ENCODE measurements around the gene TRO. TPM values are rescaled to one million over a fixed set of nuclear protein-coding genes. Genes with fewer than 3 reads are reported as not detected.
A peak's percentile ranks its signal among the peaks of the same experiment; 100 is the strongest.

The TRO gene
- total RNA-seq: 0.78 and 1.3 TPM in 2 replicates

- H3K27me3 Mint-ChIP-seq (ENCODE audit: insufficient read depth): peaks cover 11% of the 10 kb centered on the region
- no peaks in the 10 kb centered on the region for H3K9me3 Mint-ChIP-seq
- H3K4me1 Mint-ChIP-seq (ENCODE audit: low read depth): peaks cover 17% of the 10 kb centered on the region
- intact Hi-C loops (cut with micrococcal nuclease): loop anchor here (2.0 kb wide), 1 partner anchor 80 kb away; the partner anchor contains the start of gene APEX2
- peak within 1 kb of the TSS; percentile 61 for H3K27ac Mint-ChIP-seq
- H3K36me3 Mint-ChIP-seq (ENCODE audit: low read depth): no peaks in the 10 kb centered on the region
- peak within 1 kb of the TSS; percentile 92 for H3K4me3 Mint-ChIP-seq
- no peak for DNase-seq (ENCODE audit: low spot score)
Observed at GRCh38 chrX:54920610-54921426, at the start of gene TRO. TSS of gene TRO (plus strand) at chrX:54920824. CDS start at chrX:54922247, 1,423 bp downstream.

GRCh38 chrX:54885740-54886139 is 34.9 kb upstream of the TRO start:
- no peak overlapping the region for H3K4me3 Mint-ChIP-seq
- no peaks in the 10 kb centered on the region for H3K4me1 Mint-ChIP-seq (ENCODE audit: low read depth)
- intact Hi-C loops (cut with micrococcal nuclease): no loop called here
- no peaks in the 10 kb centered on the region for H3K9me3 Mint-ChIP-seq
- no peaks in the 10 kb centered on the region for H3K36me3 Mint-ChIP-seq (ENCODE audit: low read depth)
- no peak for DNase-seq (ENCODE audit: low spot score)
- no peak overlapping the region for H3K27ac Mint-ChIP-seq
- H3K27me3 Mint-ChIP-seq (ENCODE audit: insufficient read depth): peaks cover 5% of the 10 kb centered on the region

GRCh38 chrX:54891573-54891972 is 29.1 kb upstream of the TRO start:
- Mint-ChIP-seq H3K27me3 (ENCODE audit: insufficient read depth) (peaks cover 5% of the 10 kb centered on the region), H3K36me3 (ENCODE audit: low read depth) (no peaks in the 10 kb centered on the region), H3K4me3 (no peak overlapping the region), H3K27ac (no peak overlapping the region), H3K4me1 (ENCODE audit: low read depth) (no peaks in the 10 kb centered on the region), H3K9me3 (no peaks in the 10 kb centered on the region)
- intact Hi-C loops (cut with micrococcal nuclease): loop anchor here (1.0 to 5.0 kb wide), 3 partner anchors 166 to 451 kb away; no protein-coding TSS in a partner anchor
- peak; percentile 2 for DNase-seq (ENCODE audit: low spot score)

- no peaks in the 10 kb centered on the region for H3K4me1 Mint-ChIP-seq (ENCODE audit: low read depth)
- DNase-seq (ENCODE audit: low spot score): no peak
- peaks cover 3% of the 10 kb centered on the region for H3K27me3 Mint-ChIP-seq (ENCODE audit: insufficient read depth)
- no peak overlapping the region for H3K4me3 Mint-ChIP-seq
- H3K9me3 Mint-ChIP-seq: no peaks in the 10 kb centered on the region
- no peaks in the 10 kb centered on the region for H3K36me3 Mint-ChIP-seq (ENCODE audit: low read depth)
- intact Hi-C loops (cut with micrococcal nuclease): loop anchor here (5.0 kb wide), 2 partner anchors 268 to 448 kb away; no protein-coding TSS in a partner anchor
- no peak overlapping the region for H3K27ac Mint-ChIP-seq
Observed at GRCh38 chrX:54894159-54894558, 26.5 kb upstream of the TRO start.

- intact Hi-C loops (cut with micrococcal nuclease): no loop called here
- H3K27me3 Mint-ChIP-seq (ENCODE audit: insufficient read depth): no peaks in the 10 kb centered on the region
- peaks cover 6% of the 10 kb centered on the region for H3K9me3 Mint-ChIP-seq
- H3K36me3 Mint-ChIP-seq (ENCODE audit: low read depth): no peaks in the 10 kb centered on the region
- H3K4me3 Mint-ChIP-seq: no peak overlapping the region
- no peak for DNase-seq (ENCODE audit: low spot score)
- H3K27ac Mint-ChIP-seq: no peak overlapping the region
- no peaks in the 10 kb centered on the region for H3K4me1 Mint-ChIP-seq (ENCODE audit: low read depth)
Observed at GRCh38 chrX:54909941-54910340, 10.7 kb upstream of the TRO start.

- peak overlapping the region; percentile 61 for H3K27ac Mint-ChIP-seq
- peaks cover 17% of the 10 kb centered on the region for H3K4me1 Mint-ChIP-seq (ENCODE audit: low read depth)
- H3K4me3 Mint-ChIP-seq: peak overlapping the region; percentile 92
- no peaks in the 10 kb centered on the region for H3K36me3 Mint-ChIP-seq (ENCODE audit: low read depth)
- intact Hi-C loops (cut with micrococcal nuclease): loop anchor here (2.0 kb wide), 1 partner anchor 79 kb away; the partner anchor contains the start of gene APEX2
- H3K27me3 Mint-ChIP-seq (ENCODE audit: insufficient read depth): peaks cover 11% of the 10 kb centered on the region
- no peaks in the 10 kb centered on the region for H3K9me3 Mint-ChIP-seq
- peak; percentile 11 for DNase-seq (ENCODE audit: low spot score)
Observed at GRCh38 chrX:54921427-54922021, 900 bp downstream of the TRO start.

GRCh38 chrX:54922547-54922946 is 1.9 kb downstream of the TRO start:
- Mint-ChIP-seq H3K27me3 (ENCODE audit: insufficient read depth) (peaks cover 7% of the 10 kb centered on the region), H3K4me3 (no peak overlapping the region), H3K27ac (no peak overlapping the region), H3K4me1 (ENCODE audit: low read depth) (peaks cover 17% of the 10 kb centered on the region), H3K9me3 (no peaks in the 10 kb centered on the region), H3K36me3 (ENCODE audit: low read depth) (no peaks in the 10 kb centered on the region)
- intact Hi-C loops (cut with micrococcal nuclease): no loop called here
- no peak for DNase-seq (ENCODE audit: low spot score)

- H3K4me1 Mint-ChIP-seq (ENCODE audit: low read depth): peaks cover 17% of the 10 kb centered on the region
- no peaks in the 10 kb centered on the region for H3K36me3 Mint-ChIP-seq (ENCODE audit: low read depth)
- peaks cover 7% of the 10 kb centered on the region for H3K27me3 Mint-ChIP-seq (ENCODE audit: insufficient read depth)
- intact Hi-C loops (cut with micrococcal nuclease): no loop called here
- H3K9me3 Mint-ChIP-seq: no peaks in the 10 kb centered on the region
- no peak overlapping the region for H3K27ac Mint-ChIP-seq
- no peak overlapping the region for H3K4me3 Mint-ChIP-seq
- no peak for DNase-seq (ENCODE audit: low spot score)
Observed at GRCh38 chrX:54923376-54923775, 2.8 kb downstream of the TRO start.

- no peak for DNase-seq (ENCODE audit: low spot score)
- H3K27me3 Mint-ChIP-seq (ENCODE audit: insufficient read depth): no peaks in the 10 kb centered on the region
- H3K9me3 Mint-ChIP-seq: no peaks in the 10 kb centered on the region
- H3K36me3 Mint-ChIP-seq (ENCODE audit: low read depth): no peaks in the 10 kb centered on the region
- no peak overlapping the region for H3K27ac Mint-ChIP-seq
- intact Hi-C loops (cut with micrococcal nuclease): no loop called here
- H3K4me3 Mint-ChIP-seq: no peak overlapping the region
- no peaks in the 10 kb centered on the region for H3K4me1 Mint-ChIP-seq (ENCODE audit: low read depth)
Observed at GRCh38 chrX:54926978-54927377, 6.4 kb downstream of the TRO start.

- H3K27me3 Mint-ChIP-seq (ENCODE audit: insufficient read depth): no peaks in the 10 kb centered on the region
- H3K27ac Mint-ChIP-seq: no peak overlapping the region
- no peak overlapping the region for H3K4me3 Mint-ChIP-seq
- H3K36me3 Mint-ChIP-seq (ENCODE audit: low read depth): no peaks in the 10 kb centered on the region
- no peaks in the 10 kb centered on the region for H3K4me1 Mint-ChIP-seq (ENCODE audit: low read depth)
- H3K9me3 Mint-ChIP-seq: no peaks in the 10 kb centered on the region
- intact Hi-C loops (cut with micrococcal nuclease): no loop called here
- no peak for DNase-seq (ENCODE audit: low spot score)
Observed at GRCh38 chrX:54928876-54929275, 8.3 kb downstream of the TRO start.

GRCh38 chrX:54930291-54931049 is 9.8 kb downstream of the TRO start:
- no peaks in the 10 kb centered on the region for H3K9me3 Mint-ChIP-seq
- H3K36me3 Mint-ChIP-seq (ENCODE audit: low read depth): no peaks in the 10 kb centered on the region
- no peak overlapping the region for H3K4me3 Mint-ChIP-seq
- no peak for DNase-seq (ENCODE audit: low spot score)
- H3K27ac Mint-ChIP-seq: no peak overlapping the region
- H3K4me1 Mint-ChIP-seq (ENCODE audit: low read depth): no peaks in the 10 kb centered on the region
- intact Hi-C loops (cut with micrococcal nuclease): no loop called here
- H3K27me3 Mint-ChIP-seq (ENCODE audit: insufficient read depth): no peaks in the 10 kb centered on the region

- Mint-ChIP-seq H3K9me3 (no peaks in the 10 kb centered on the region), H3K4me1 (ENCODE audit: low read depth) (no peaks in the 10 kb centered on the region), H3K4me3 (no peak overlapping the region), H3K27me3 (ENCODE audit: insufficient read depth) (no peaks in the 10 kb centered on the region), H3K27ac (no peak overlapping the region), H3K36me3 (ENCODE audit: low read depth) (no peaks in the 10 kb centered on the region)
- intact Hi-C loops (cut with micrococcal nuclease): no loop called here
- no peak for DNase-seq (ENCODE audit: low spot score)
Observed at GRCh38 chrX:54931107-54931506, 10.5 kb downstream of the TRO start.

Data from activated T-helper 1 cell treated with anti-CD3 and anti-CD28 coated beads, Interleukin-12 subunit alpha, Interleukin-12 subunit beta, Interleukin-2, Interleukin-4 antibody, amounts not matched to agents 30 ng/mL and 10 ng/mL and 1 ng/mL, durations not matched to agents 14 hours and 24 hours and 36 hours (primary cell).